ENCODE data around the gene TM7SF2. TPM values are rescaled to one million over a fixed set of nuclear protein-coding genes. Genes with fewer than 3 reads are reported as not detected.
A peak's percentile ranks its signal among the peaks of the same experiment; 100 is the strongest.
"Not testable (repeated sequence)": the region's sequence is repeated elsewhere in the genome, so short reads cannot be mapped to it uniquely, and the experiment has no call there.

Gene TM7SF2
- total RNA-seq, 1 donor from 2014 or later = 54.3 TPM

GRCh38 chr11:65130631-65131416 lies 19.2 kb downstream of the TM7SF2 start:
- DNase-seq = no peak

- DNase-seq = no peak
Measured at GRCh38 chr11:65131417-65131776, 19.7 kb downstream of the TM7SF2 start.

GRCh38 chr11:65131895-65132237 lies 20.2 kb downstream of the TM7SF2 start:
- no peak for DNase-seq

- DNase-seq = no peak
Measured at GRCh38 chr11:65132238-65132987, 20.7 kb downstream of the TM7SF2 start.

- DNase-seq = no peak
Measured at GRCh38 chr11:65132988-65133700, 21.5 kb downstream of the TM7SF2 start.

DNA sequence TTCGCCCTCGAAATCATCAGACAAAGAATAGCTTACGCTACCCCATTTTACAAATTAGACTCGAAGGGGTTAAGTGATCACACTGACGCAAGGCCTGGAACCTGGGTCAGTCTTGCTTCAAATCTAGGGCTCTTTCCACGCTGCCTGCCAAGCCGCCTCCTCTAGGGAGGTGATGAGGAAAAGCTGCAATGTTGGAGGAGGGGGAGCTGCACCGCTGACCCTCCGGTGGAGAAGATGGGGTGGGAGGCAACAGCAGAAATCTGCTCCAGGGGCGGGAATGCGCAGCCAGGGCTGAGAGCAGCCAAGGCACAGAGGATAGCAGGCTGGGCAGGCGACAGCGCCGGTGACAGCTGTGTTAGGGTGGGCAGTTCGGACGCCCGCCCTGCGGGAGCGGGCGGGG lies 22.1 kb downstream of the TM7SF2 start:
- no peak for DNase-seq

DNA sequence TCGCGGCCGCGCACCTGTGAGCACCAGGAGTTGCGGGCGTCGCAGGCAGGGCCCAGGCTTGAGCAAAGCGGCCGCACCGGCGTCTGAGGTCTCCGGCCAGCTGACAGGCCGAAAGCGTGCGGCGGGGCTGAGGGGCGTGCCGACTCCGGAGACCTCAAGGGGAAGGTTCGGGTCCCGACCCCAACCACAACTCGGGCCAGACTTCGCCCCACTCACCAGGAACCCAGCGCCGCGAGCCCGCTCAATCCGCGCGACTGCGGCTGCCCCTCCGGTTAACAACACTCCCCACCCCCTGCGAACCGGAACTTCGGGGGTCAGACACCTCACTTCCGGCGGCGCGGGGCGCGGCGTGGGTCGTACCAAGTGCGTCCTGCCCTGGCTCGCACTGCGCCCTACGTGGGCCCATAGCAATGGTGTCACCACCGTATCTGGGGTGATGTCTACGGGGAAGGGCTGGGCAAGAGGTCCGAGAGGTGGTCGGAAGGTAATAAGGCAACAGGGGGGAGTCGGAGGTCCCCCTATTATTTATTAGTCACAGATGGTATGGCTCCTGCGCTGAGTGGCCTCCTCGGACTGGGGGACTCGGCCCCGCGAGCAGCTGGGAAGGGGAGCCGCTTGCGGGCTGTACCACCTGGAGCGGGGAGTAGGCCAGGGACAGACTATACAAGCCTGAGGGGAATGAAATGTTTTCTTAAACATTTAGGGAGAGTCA lies 22.7 kb downstream of the TM7SF2 start, which contains the start of gene SYVN1:
Gene SYVN1, minus strand, starts transcription at position 280 of the 712 bp plus-strand sequence. CDS start 918 bp downstream, outside the sequence.
- DNase-seq = peak; percentile 82

- peak; percentile 84 for DNase-seq
Measured at GRCh38 chr11:65134952-65135632, 23.4 kb downstream of the TM7SF2 start.

DNA sequence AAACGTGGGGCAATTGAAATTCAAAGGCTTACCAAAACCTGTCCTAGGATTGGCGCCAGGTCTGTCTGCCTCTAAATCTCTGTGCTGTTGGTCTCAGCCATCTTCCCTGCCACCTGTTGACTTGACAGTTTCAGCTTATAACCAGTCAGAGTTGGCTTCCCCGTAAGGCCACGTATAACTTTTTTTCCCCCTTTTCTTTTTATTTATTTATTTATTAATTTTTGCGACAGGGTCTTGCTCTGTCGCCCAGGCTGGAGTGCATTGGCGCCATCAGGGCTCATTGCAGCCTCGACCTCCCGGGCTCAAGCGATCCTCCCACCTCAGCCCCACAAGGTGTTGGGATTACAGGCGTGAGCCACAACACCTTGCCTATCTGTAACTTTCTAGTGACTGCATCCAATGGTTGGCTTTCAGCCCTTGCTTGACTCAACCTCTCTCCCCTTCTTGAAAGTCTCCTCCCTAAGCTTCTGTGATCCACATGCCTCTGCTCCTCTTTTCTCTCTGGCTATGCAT lies 24.0 kb downstream of the TM7SF2 start:
- no peak for DNase-seq

- no peak for DNase-seq
Measured at GRCh38 chr11:65136515-65137096, 24.9 kb downstream of the TM7SF2 start.

- DNase-seq = no peak
Measured at GRCh38 chr11:65141896-65142494, 30.3 kb downstream of the TM7SF2 start.

DNA sequence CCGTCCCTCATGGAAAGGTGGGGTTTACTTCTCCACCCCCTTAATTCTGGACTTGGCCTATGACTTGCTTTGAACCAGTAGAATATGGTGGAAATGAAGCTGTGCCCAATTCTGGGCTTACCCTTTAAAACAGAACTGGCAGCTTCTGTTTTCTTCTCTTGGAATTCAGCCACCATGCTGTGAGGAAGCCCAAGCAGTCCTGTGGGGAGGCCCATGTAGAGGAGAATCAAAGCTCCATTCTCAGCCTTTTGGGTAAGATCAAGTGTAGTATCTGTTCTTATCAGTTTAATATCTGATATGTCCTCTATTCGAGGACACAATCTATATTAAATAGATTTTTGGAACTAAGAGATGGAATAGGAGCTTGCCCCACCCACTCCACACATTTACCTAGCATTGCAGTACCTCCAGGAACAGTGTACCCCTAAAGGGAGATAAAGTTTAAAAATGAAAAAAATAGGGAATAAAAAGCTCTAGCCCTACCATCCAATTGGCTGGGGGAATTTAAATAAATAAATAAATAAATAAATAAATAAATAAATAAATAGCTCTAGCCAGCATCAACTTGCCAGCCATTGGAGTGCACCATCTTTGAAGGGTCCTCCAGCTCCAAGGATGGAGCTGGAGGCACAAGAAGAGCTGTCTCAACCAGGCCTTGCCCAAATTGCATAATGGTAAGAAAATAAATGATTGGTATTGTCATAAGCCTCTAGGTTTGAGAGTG lies 35.8 kb downstream of the TM7SF2 start:
- no peak for DNase-seq

DNA sequence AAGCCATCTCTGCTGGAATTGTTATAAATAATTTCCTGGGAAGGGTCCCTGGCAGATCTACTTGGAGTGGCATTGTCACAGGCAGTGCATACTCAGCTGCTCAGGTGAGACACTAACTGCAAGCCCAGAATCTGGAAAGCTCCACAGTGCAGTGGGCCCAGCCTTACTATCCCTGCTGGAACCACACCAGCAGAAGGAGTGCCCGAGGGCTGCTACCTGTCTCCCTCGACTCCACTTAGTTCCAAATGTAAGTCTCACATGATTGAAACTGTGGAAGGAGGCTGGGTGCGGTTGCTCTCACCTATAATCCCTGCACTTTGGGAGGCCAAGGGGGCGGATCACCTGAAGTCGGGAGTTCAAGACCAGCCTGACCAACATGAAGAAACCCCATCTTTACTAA lies 37.0 kb downstream of the TM7SF2 start:
- DNase-seq = no peak

- not testable (repeated sequence) for DNase-seq
Measured at GRCh38 chr11:65150131-65150508, 38.4 kb downstream of the TM7SF2 start.

DNA sequence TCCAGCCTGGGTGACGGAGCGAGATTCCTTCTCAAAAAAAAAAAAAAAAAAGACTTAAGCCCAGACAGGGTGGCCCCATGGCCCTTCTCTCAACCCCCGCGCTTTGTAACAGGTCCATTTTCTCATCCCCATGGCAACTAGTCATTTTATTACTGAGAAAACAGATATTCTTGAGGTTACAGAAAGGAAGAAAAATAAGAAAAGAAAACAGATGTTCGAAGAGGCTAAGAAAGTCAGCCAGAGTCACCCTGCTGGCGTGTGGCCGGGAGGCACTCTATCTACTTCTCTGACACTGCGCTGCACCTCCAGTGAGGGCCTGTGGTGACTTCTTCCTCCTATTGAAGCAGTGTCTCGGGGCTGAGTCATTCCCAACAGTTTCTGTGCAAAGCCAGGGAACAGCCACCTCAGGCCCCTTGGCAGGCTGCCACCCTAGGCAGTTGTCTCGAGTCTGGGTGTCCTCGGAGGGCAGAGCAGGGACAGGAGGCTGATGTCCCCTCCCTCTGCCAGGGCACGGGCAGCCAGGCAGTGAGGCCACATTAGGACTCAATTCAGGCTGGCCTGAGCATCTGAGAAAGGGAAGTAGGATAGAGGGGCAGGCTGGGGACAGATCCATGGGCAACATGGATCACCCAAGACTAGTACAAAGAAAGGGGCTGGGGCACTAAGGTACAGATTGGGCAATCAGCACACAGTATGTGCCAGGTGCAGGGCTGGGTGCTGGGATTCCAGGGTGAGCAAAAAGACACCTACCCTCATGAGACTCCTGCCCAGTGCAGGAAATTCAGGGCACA lies 39.0 kb downstream of the TM7SF2 start:
- DNase-seq = peak; percentile 31

- DNase-seq = no peak
Measured at GRCh38 chr11:65151331-65151899, 39.7 kb downstream of the TM7SF2 start.

DNA sequence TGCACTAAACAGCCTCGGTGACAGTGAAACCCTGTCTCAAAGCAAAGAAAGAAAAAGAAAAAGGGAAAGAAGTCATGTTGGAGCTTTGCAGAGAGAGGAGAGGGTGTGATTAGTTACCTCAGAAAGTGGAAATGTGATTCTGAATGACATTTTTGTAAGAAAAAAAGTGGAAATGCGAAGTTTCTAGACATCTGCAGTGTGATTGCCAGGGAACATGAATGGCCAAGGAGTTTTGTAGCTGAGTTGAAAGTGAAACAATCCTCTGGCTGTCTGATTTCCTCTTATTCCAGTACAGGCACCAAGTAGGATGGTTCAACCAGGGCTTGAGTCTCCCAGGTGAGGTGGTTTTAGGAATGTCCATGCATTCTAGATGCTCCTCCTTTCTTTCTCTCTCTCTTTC lies 40.5 kb downstream of the TM7SF2 start:
- DNase-seq = no peak

DNA sequence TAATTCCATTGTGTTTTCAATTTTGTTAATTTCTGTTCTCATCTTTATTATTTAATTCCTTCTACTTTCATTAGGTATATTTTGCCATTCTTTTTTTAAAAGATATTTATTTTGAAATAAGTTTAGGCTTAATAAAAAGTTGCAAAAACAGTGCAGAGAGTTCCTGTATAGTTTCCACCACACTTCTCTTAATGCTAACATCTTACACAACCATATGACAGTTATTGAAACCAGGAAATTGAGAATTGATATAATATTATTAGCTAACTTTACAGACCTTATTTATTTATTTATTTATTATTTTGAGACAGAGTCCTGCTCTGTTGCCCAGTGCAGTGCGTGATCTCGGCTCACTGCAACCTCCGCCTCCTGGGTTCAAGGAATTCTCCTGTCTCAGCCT lies 44.6 kb downstream of the TM7SF2 start:
- DNase-seq = no peak

- no peak for DNase-seq
Measured at GRCh38 chr11:65156926-65157325, 45.3 kb downstream of the TM7SF2 start.

Data from occipital lobe (tissue), 2 donors.